H7 (cell line): ENCODE results near the gene ADAT2. TPM values are rescaled to one million over a fixed set of nuclear protein-coding genes. Genes with fewer than 3 reads are reported as not detected.

Source experiments
- DNase-seq: peaks from one replicate; pipeline ENCODE4 v3.0.0; 2012
- H3K27me3 ChIP-seq: 2 replicates; pipeline ENCODE4 v1.6.0; 2011; ENCODE audit warnings: mild to moderate bottlenecking, low read length; ENCODE audit not compliant: control insufficient read depth, insufficient read depth
- H3K36me3 ChIP-seq: replicated peaks from 2 replicates; pipeline ENCODE4 v1.5.1; 2011; ENCODE audit warnings: low read length; ENCODE audit not compliant: control insufficient read depth, insufficient read depth
- H3K4me3 ChIP-seq: 2 replicates; pipeline ENCODE4 v1.5.1; 2011; ENCODE audit warnings: low read depth, mild to moderate bottlenecking, control low read depth, low read length, moderate library complexity; ENCODE audit not compliant: insufficient read depth
- total RNA-seq: library from RNA; depleted of rRNA; stranded (reverse); fragments of >200 nt; shearing (Covaris generic); gene quantifications from 2 replicates; pipeline ENCODE4 v1.2.3, GENCODE V29; 2014

ADAT2 gene
- total RNA-seq, 1 experiment from 2014 or later, result 3.8 TPM

GRCh38 chr6:143419526-143419925 is 31.0 kb downstream of the ADAT2 start:
- Histone ChIP-seq H3K36me3 (no peaks in the 10 kb centered on the region), H3K27me3 (no peaks in the 10 kb centered on the region), H3K4me3 (no peak overlapping the region)
- no peak for DNase-seq

DNA sequence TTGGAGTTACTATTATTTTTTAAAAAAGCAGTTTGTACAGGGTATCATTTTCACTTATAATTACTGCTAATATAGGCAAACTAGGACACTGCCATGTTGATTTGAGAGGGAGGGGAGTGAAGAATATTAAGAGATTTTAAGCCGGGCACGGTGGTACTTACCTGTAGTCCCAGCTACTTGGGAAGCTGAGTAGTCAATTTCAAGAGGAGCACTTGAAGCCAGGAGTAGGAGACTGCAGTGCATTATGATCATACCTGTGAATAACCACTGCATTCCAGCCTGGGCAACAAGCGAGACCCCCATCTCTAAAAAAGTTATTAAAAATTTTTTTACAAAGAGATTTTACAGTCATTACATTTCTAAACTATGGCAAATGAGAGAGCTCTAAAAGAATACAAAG is 35.7 kb downstream of the ADAT2 start:
- no peak for DNase-seq
- H3K27me3 ChIP-seq, result no peaks in the 10 kb centered on the region
- no peak overlapping the region for H3K4me3 ChIP-seq
- H3K36me3 ChIP-seq, result no peaks in the 10 kb centered on the region

GRCh38 chr6:143410859-143411270 is 39.6 kb downstream of the ADAT2 start:
- no peak for DNase-seq
- no peaks in the 10 kb centered on the region for H3K27me3 ChIP-seq
- no peak overlapping the region for H3K4me3 ChIP-seq

DNA sequence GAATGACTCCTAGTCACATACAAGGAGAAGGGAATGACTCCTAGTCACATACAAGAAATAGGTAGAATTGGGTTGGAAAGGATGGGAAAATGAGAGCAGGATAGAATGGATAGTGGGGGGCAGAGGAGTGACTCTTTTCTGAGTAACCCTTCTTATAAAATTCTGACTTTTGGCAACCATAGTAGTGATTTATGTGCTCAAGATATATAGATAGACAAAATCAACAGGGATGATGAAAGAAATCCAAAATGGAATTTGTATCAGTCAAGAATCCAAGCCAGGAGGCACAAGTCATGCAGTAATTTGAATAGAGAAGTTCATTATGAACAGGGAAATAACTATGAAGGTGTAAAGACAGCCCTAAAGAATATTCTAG is 41.7 kb downstream of the ADAT2 start:
- H3K4me3 ChIP-seq, result no peak overlapping the region
- H3K36me3 ChIP-seq, result no peaks in the 10 kb centered on the region
- no peak for DNase-seq
- H3K27me3 ChIP-seq, result no peaks in the 10 kb centered on the region

More at GRCh38 chr6:143410859-143411270, 39.6 kb downstream of the ADAT2 start:
- no peaks in the 10 kb centered on the region for H3K36me3 ChIP-seq

DNA sequence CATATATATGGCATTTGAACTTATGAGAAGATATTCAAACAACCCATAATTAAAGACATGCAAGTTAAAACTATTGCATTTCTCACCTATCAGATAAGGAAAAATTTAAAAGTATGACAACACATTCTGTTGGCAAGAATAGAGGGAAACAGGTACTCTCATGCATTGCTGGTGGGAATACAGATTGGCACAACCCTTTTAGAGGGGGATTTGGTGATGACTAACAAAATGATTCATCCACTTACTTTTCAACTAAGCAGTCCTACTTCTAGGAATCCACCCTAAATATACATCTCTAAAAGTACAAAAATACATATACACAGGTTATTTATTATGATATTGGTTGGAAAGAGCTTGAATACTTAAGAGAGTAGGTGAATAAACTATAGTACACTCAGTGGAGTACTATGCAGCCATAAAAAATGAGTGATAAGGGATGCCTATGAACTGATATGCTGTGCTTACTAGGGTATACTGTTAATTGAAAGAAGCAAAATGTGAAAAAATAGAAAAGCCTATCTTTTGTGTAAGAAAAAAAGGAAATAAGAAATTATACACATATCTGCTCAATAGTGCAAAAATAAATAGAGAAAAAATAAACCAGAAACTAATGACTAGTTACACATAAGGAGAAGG is 42.2 kb downstream of the ADAT2 start:
- no peak for DNase-seq
- Histone ChIP-seq H3K36me3 (no peaks in the 10 kb centered on the region), H3K4me3 (no peak overlapping the region), H3K27me3 (no peaks in the 10 kb centered on the region)

GRCh38 chr6:143406673-143407072 is 43.8 kb downstream of the ADAT2 start:
- Histone ChIP-seq H3K27me3 (no peaks in the 10 kb centered on the region), H3K36me3 (no peaks in the 10 kb centered on the region)
- no peak for DNase-seq

DNA sequence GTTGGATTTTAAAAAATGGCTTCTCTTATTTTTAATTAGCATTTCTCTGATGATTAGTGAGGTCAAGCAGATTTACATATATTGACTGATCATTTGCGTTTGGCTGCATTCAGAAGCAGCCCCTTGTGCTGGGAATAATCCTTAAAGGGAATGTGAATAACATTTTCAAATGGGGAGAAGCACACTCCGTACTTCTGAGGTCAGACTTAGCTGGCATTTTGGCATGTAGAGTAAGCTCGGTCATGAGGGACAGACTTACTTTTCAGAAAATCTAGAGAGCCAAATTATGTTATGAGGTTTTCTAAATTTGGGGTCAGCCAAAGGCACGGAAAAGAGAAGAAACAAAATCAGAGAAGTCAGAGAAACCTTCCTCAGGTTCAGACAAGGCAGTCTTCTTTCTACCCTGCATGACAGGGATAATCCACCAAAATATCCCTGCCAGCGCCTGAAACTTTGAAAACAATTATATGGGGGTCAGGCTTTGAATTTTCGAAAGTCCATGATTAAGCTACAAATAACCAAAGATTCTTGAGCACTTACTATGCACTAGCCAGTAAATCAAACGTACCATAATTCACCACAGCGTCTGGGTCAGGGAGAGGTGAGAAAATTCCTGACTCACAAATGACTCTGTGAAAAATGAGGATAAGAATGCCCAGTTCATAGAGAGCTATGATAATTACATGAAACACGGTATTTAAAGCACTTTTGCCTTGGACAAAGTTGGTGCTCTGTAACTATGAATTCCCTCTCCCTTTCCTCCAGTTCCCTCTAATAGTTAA is 44.9 kb downstream of the ADAT2 start:
- H3K36me3 ChIP-seq, result no peaks in the 10 kb centered on the region
- DNase-seq, result no peak
- H3K4me3 ChIP-seq, result no peak overlapping the region

More at GRCh38 chr6:143406673-143407072, 43.8 kb downstream of the ADAT2 start:
- H3K4me3 ChIP-seq, result no peak overlapping the region

DNA sequence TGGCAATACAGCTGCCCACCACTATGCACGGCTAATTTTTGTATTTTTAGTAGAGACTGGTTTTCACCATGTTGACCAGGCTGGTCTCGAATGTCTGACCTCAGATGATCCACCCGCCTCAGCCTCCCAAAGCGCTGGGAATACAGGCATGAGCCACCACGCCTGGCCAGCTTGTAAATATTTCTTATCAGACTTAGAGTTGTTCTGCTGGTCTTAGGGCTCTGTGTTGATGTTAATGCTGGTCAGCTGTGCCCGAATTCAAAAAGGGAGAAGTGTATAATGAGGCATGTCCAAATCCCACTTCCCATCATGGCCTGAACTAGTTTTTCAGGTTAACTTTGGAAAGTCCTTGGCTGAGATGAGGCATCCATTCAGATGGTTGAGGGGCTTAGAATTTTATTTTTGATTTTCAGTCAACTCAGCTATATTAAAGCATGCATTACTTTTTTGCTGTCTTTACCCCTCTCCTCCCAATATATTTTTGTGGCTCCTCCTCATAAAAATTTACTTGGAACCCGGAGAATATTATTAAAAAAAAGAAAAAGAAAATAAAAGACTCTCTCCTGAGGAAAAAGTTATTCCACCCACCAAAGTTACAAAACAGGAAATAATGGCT is 47.7 kb downstream of the ADAT2 start:
- DNase-seq, result no peak
- no peak overlapping the region for H3K4me3 ChIP-seq

More for the DNA sequence above, 44.9 kb downstream of the ADAT2 start:
- H3K27me3 ChIP-seq, result no peaks in the 10 kb centered on the region

DNA sequence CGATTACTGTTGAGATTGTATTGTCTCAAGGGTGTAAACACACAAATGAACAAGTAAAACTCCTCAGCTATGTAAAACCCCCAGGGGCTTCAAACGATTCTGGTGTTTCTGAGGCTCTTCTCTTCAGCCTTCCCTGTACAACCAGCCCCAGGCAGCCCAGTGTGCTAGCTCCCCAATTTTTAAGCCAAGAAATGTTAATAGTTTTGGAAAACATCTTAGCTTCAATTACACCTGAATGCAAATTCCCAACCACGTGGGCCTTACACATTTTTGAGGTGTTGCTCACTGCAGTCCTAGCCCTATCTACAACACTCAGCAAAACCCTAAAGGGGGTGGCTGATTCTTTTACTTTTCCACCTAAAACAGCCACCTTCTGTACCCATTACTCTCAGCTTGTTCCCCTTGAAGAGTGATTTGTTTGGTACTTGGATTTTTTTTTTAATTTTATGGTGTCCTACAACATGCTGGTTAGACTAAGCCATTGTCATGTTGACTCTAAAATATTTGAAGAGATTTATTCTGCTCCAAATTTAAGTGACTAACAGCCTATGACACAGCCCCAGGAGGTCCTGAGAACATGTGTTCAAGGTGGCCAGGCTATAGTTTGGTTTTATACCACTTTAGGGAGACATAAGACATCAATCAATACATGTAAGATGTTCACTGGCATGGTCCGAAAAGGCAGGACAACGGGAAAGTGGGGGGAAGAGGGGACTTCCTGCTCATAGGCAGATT is 48.7 kb downstream of the ADAT2 start:
- no peak overlapping the region for H3K4me3 ChIP-seq
- H3K27me3 ChIP-seq, result no peaks in the 10 kb centered on the region
- DNase-seq, result no peak
- H3K36me3 ChIP-seq, result no peaks in the 10 kb centered on the region

More for the DNA sequence above, 47.7 kb downstream of the ADAT2 start:
- Histone ChIP-seq H3K27me3 (no peaks in the 10 kb centered on the region), H3K36me3 (no peaks in the 10 kb centered on the region)

- Histone ChIP-seq H3K4me3 (no peak overlapping the region), H3K36me3 (no peaks in the 10 kb centered on the region), H3K27me3 (no peaks in the 10 kb centered on the region)
- DNase-seq, result no peak
These were observed 49.4 kb downstream of the ADAT2 start for GRCh38 chr6:143401068-143401446.

- no peaks in the 10 kb centered on the region for H3K36me3 ChIP-seq
- H3K27me3 ChIP-seq, result no peaks in the 10 kb centered on the region
- no peak for DNase-seq
- no peak overlapping the region for H3K4me3 ChIP-seq
These were observed 50.0 kb downstream of the ADAT2 start for GRCh38 chr6:143400258-143401067.

DNA sequence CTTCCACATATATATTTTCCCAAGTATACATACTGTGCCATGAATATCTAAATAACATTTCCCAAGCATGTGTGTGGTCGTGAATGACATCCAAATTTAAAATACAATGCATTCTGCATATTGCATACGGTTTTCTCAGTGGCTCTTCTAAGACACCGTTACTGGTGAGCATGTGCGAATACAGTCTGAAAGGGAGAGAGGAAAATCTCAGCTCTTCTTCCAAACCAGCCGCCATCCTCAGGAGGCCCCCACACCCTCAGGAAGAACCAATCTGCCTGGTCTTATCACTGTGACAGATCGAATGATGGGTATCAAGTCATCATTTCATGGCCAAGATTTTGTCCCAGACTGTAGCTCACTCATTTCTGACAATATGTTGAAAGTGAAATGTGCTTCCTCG is 50.7 kb downstream of the ADAT2 start:
- H3K27me3 ChIP-seq, result no peaks in the 10 kb centered on the region

GRCh38 chr6:143399176-143399575 is 51.3 kb downstream of the ADAT2 start:
- Histone ChIP-seq H3K27me3 (no peaks in the 10 kb centered on the region), H3K4me3 (no peak overlapping the region), H3K36me3 (no peaks in the 10 kb centered on the region)
- DNase-seq, result no peak

More for the DNA sequence above, 50.7 kb downstream of the ADAT2 start:
- H3K36me3 ChIP-seq, result no peaks in the 10 kb centered on the region
- H3K4me3 ChIP-seq, result no peak overlapping the region
- DNase-seq, result no peak
